NT2/D1 (cell line): ENCODE measurements around the gene ELOVL3.

Experiments used
- YY1 ChIP-seq: IDR thresholded peaks from 2 replicates; pipeline ENCODE4 v1.6.1; 2011; ENCODE audit not compliant: insufficient read length, insufficient read depth
- ZNF274 ChIP-seq: IDR thresholded peaks from 2 replicates; pipeline ENCODE4 v1.6.1; 2011; ENCODE audit warnings: mild to moderate bottlenecking, low read depth, low read length

- TF ChIP-seq YY1 (no peak), ZNF274 (no peak)
These were observed 40.6 kb downstream of the ELOVL3 start for GRCh38 chr10:102266670-102267069.
